HEK293T (cell line): Measurements from ENCODE around the gene GZMM.

ENCODE experiments used
- ARNT ChIP-seq: fragments of 450-650 bp; IDR thresholded peaks from 2 replicates; pipeline ENCODE4 v1.6.1; 2017; ENCODE audit warnings: mild to moderate bottlenecking
- BHLHE40 ChIP-seq: fragments of 450-650 bp; IDR thresholded peaks from 2 replicates; pipeline ENCODE4 v1.6.1; 2016; ENCODE audit warnings: mild to moderate bottlenecking, moderate library complexity, borderline replicate concordance
- CTBP1 ChIP-seq: fragments of 450-650 bp; IDR thresholded peaks from 2 replicates; pipeline ENCODE4 v1.6.1; 2016; ENCODE audit warnings: borderline replicate concordance
- HDGF ChIP-seq: fragments of 450-650 bp; IDR thresholded peaks from 2 replicates; pipeline ENCODE4 v1.6.1; 2017; ENCODE audit warnings: antibody characterized with exemption, borderline replicate concordance
- L3MBTL2 ChIP-seq: fragments of 450-650 bp; conservative IDR thresholded peaks from 2 replicates; pipeline ENCODE4 v1.6.1; 2016; ENCODE audit warnings: mild to moderate bottlenecking
- PKNOX1 ChIP-seq: fragments of 450-650 bp; IDR thresholded peaks from 2 replicates; pipeline ENCODE4 v1.6.1; 2016
- SP1 ChIP-seq: fragments of 450-650 bp; IDR thresholded peaks from 2 replicates; pipeline ENCODE4 v1.6.1; 2017
- SUZ12 ChIP-seq: fragments of 450-650 bp; IDR thresholded peaks from 2 replicates; pipeline ENCODE4 v1.6.1; 2016; ENCODE audit warnings: mild to moderate bottlenecking
- ZNF384 ChIP-seq: fragments of 450-650 bp; IDR thresholded peaks from 2 replicates; pipeline ENCODE4 v1.6.1; 2016

DNA sequence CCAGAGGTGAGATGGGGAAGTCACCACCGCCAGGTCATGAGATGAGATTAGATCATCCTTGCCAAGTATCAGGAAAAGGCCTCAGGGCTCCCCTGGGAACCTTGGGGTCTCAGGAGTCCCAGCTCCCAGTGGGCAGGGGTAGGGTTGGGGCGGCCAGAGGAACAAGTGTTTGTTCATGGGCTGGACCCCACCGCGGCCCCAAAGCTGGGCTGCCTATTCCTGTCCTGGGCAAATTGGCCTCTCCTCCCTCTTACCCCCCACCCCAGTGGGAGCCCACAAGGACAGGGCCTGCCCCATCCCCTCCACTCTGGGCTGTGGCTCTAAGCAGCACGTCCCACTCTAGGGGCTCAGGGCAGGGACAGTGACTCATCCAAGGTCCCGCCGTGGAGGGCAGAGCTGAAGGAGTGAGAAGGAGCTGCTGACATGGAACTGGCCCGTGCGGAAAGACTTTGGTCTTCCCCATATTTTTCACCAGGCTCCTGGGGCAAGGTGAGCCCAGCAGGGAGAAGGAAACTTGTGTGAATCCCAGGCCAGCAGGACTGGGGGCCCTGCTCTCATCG lies 41.8 kb downstream of the GZMM start:
- no peak for TF ChIP-seq SUZ12
- no peak for TF ChIP-seq HDGF
- TF ChIP-seq ARNT: no peak
- no peak for TF ChIP-seq L3MBTL2
- TF ChIP-seq ZNF384: no peak
- no peak for TF ChIP-seq PKNOX1
- TF ChIP-seq BHLHE40: no peak
- TF ChIP-seq CTBP1: no peak
- no peak for TF ChIP-seq SP1
